T-helper 2 cell treated with Interferon-gamma antibody and Interleukin-4, amounts not matched to agents 5 μg/mL and 100 μg/mL, for 36 hours (primary cell): ENCODE data around the gene ITM2C.

Source experiments
- DNase-seq: peaks from one replicate; pipeline ENCODE4 v3.0.0; 2021; ENCODE audit warnings: low spot score
- H3K27ac Mint-ChIP-seq: one replicate; pipeline ENCODE4 v1.8.0; 2021; ENCODE audit warnings: mild to moderate bottlenecking, mixed read lengths
- H3K27me3 Mint-ChIP-seq: one replicate; pipeline ENCODE4 v1.8.0; 2021; ENCODE audit warnings: low read depth, mixed read lengths
- H3K36me3 Mint-ChIP-seq: one replicate; pipeline ENCODE4 v1.8.0; 2021; ENCODE audit warnings: low read depth, mixed read lengths
- H3K4me1 Mint-ChIP-seq: one replicate; pipeline ENCODE4 v1.8.0; 2021; ENCODE audit warnings: low read depth, mixed read lengths
- H3K4me3 Mint-ChIP-seq: one replicate; pipeline ENCODE4 v1.8.0; 2022; ENCODE audit warnings: mild to moderate bottlenecking, moderate library complexity, mixed read lengths
- H3K9me3 Mint-ChIP-seq: one replicate; pipeline ENCODE4 v1.8.0; 2021; ENCODE audit warnings: mixed read lengths

The ITM2C gene

GRCh38 chr2:230873661-230874401 lies 9.1 kb downstream of the ITM2C start:
- no peak for DNase-seq
- no peaks in the 10 kb centered on the region for H3K36me3 Mint-ChIP-seq

GRCh38 chr2:230874456-230874855 lies 9.7 kb downstream of the ITM2C start:
- H3K27ac Mint-ChIP-seq = no peak overlapping the region
- no peaks in the 10 kb centered on the region for H3K9me3 Mint-ChIP-seq
- H3K27me3 Mint-ChIP-seq = no peaks in the 10 kb centered on the region
- no peak for DNase-seq
- no peak overlapping the region for H3K4me3 Mint-ChIP-seq
- no peaks in the 10 kb centered on the region for H3K36me3 Mint-ChIP-seq
- no peaks in the 10 kb centered on the region for H3K4me1 Mint-ChIP-seq

More at GRCh38 chr2:230873661-230874401, 9.1 kb downstream of the ITM2C start:
- peaks cover 2% of the 10 kb centered on the region for H3K27me3 Mint-ChIP-seq
- no peaks in the 10 kb centered on the region for H3K4me1 Mint-ChIP-seq
- no peaks in the 10 kb centered on the region for H3K9me3 Mint-ChIP-seq
- H3K4me3 Mint-ChIP-seq = no peak overlapping the region
- no peak overlapping the region for H3K27ac Mint-ChIP-seq

GRCh38 chr2:230874876-230875275 lies 10.1 kb downstream of the ITM2C start:
- no peaks in the 10 kb centered on the region for H3K4me1 Mint-ChIP-seq

GRCh38 chr2:230875347-230876315 lies 10.9 kb downstream of the ITM2C start:
- Mint-ChIP-seq H3K36me3 (no peaks in the 10 kb centered on the region), H3K27me3 (no peaks in the 10 kb centered on the region), H3K4me3 (no peak overlapping the region), H3K9me3 (no peaks in the 10 kb centered on the region), H3K4me1 (no peaks in the 10 kb centered on the region), H3K27ac (no peak overlapping the region)
- DNase-seq = no peak

More at GRCh38 chr2:230874876-230875275, 10.1 kb downstream of the ITM2C start:
- Mint-ChIP-seq H3K27me3 (no peaks in the 10 kb centered on the region), H3K9me3 (no peaks in the 10 kb centered on the region), H3K27ac (no peak overlapping the region), H3K4me3 (no peak overlapping the region), H3K36me3 (no peaks in the 10 kb centered on the region)
- no peak for DNase-seq

- H3K4me3 Mint-ChIP-seq = no peak overlapping the region
- no peaks in the 10 kb centered on the region for H3K9me3 Mint-ChIP-seq
- no peaks in the 10 kb centered on the region for H3K4me1 Mint-ChIP-seq
- H3K27me3 Mint-ChIP-seq = peaks cover 5% of the 10 kb centered on the region
- H3K36me3 Mint-ChIP-seq = no peaks in the 10 kb centered on the region
- no peak for DNase-seq
- no peak overlapping the region for H3K27ac Mint-ChIP-seq
These were observed 12.5 kb downstream of the ITM2C start for GRCh38 chr2:230877116-230877758.

GRCh38 chr2:230877759-230878598 lies 13.2 kb downstream of the ITM2C start:
- Mint-ChIP-seq H3K27ac (no peak overlapping the region), H3K4me3 (no peak overlapping the region), H3K36me3 (no peaks in the 10 kb centered on the region), H3K4me1 (no peaks in the 10 kb centered on the region), H3K9me3 (no peaks in the 10 kb centered on the region), H3K27me3 (peaks cover 5% of the 10 kb centered on the region)
- no peak for DNase-seq

GRCh38 chr2:230878599-230879188 lies 14.0 kb downstream of the ITM2C start:
- Mint-ChIP-seq H3K4me1 (no peaks in the 10 kb centered on the region), H3K27ac (no peak overlapping the region), H3K9me3 (no peaks in the 10 kb centered on the region), H3K27me3 (peaks cover 10% of the 10 kb centered on the region), H3K36me3 (no peaks in the 10 kb centered on the region), H3K4me3 (no peak overlapping the region)
- DNase-seq = no peak

- Mint-ChIP-seq H3K27me3 (peaks cover 14% of the 10 kb centered on the region), H3K4me3 (no peak overlapping the region)
These were observed 14.6 kb downstream of the ITM2C start for GRCh38 chr2:230879271-230879882.

GRCh38 chr2:230879891-230880290 lies 15.1 kb downstream of the ITM2C start:
- Mint-ChIP-seq H3K4me1 (no peaks in the 10 kb centered on the region), H3K4me3 (no peak overlapping the region), H3K27ac (no peak overlapping the region), H3K27me3 (peaks cover 14% of the 10 kb centered on the region), H3K9me3 (no peaks in the 10 kb centered on the region), H3K36me3 (no peaks in the 10 kb centered on the region)
- DNase-seq = no peak

More at GRCh38 chr2:230879271-230879882, 14.6 kb downstream of the ITM2C start:
- Mint-ChIP-seq H3K27ac (no peak overlapping the region), H3K4me1 (no peaks in the 10 kb centered on the region), H3K9me3 (no peaks in the 10 kb centered on the region), H3K36me3 (no peaks in the 10 kb centered on the region)
- DNase-seq = no peak

GRCh38 chr2:230881840-230882239 lies 17.1 kb downstream of the ITM2C start:
- no peak for DNase-seq
- Mint-ChIP-seq H3K9me3 (no peaks in the 10 kb centered on the region), H3K4me1 (peaks cover 3% of the 10 kb centered on the region), H3K27ac (no peak overlapping the region), H3K36me3 (no peaks in the 10 kb centered on the region), H3K4me3 (no peak overlapping the region), H3K27me3 (peaks cover 14% of the 10 kb centered on the region)

- DNase-seq = no peak
- Mint-ChIP-seq H3K4me3 (no peak overlapping the region), H3K27me3 (peaks cover 19% of the 10 kb centered on the region), H3K36me3 (no peaks in the 10 kb centered on the region), H3K27ac (no peak overlapping the region), H3K4me1 (peaks cover 3% of the 10 kb centered on the region), H3K9me3 (no peaks in the 10 kb centered on the region)
These were observed 20.9 kb downstream of the ITM2C start for GRCh38 chr2:230885463-230886130.

GRCh38 chr2:230886206-230886605 lies 21.5 kb downstream of the ITM2C start:
- H3K36me3 Mint-ChIP-seq = no peaks in the 10 kb centered on the region

More at GRCh38 chr2:230886206-230886605, 21.5 kb downstream of the ITM2C start:
- Mint-ChIP-seq H3K27me3 (peaks cover 24% of the 10 kb centered on the region), H3K27ac (no peak overlapping the region), H3K4me1 (peaks cover 3% of the 10 kb centered on the region), H3K9me3 (no peaks in the 10 kb centered on the region), H3K4me3 (no peak overlapping the region)
- DNase-seq = no peak
